ENCODE data around the gene MARK3. TPM values are rescaled to one million over a fixed set of nuclear protein-coding genes. Genes with fewer than 3 reads are reported as not detected.

The MARK3 gene
- total RNA-seq, 1 donor from 2014 or later: 99.4 TPM

GRCh38 chr14:103538291-103539055, 153.3 kb downstream of the MARK3 start:
- peaks cover 47% of the 10 kb centered on the region for H3K4me1 ChIP-seq
- intact Hi-C loops (cut with DNase I): no loop called here
- no peak overlapping the region for H3K4me3 ChIP-seq
- ATAC-seq: no peak
- no peaks in the 10 kb centered on the region for H3K27me3 ChIP-seq (ENCODE audit: low read depth)
- DNase-seq: peak; percentile 46
- TF ChIP-seq CTCF (IDR thresholded peaks at IDR 0.05): no peak
- H3K36me3 ChIP-seq: peaks cover 23% of the 10 kb centered on the region
- peak overlapping the region; percentile 86 for H3K27ac ChIP-seq
- no peaks in the 10 kb centered on the region for H3K9me3 ChIP-seq

GRCh38 chr14:103539056-103539825, 154.0 kb downstream of the MARK3 start:
- H3K27me3 ChIP-seq (ENCODE audit: low read depth): no peaks in the 10 kb centered on the region
- H3K9me3 ChIP-seq: no peaks in the 10 kb centered on the region
- H3K4me3 ChIP-seq: no peak overlapping the region
- H3K4me1 ChIP-seq: peaks cover 54% of the 10 kb centered on the region
- H3K27ac ChIP-seq: peak overlapping the region; percentile 86
- no peak for TF ChIP-seq CTCF (IDR thresholded peaks at IDR 0.05)
- ATAC-seq (no peak), DNase-seq (peak; percentile 45)
- peaks cover 19% of the 10 kb centered on the region for H3K36me3 ChIP-seq
- intact Hi-C loops (cut with DNase I): no loop called here

DNA sequence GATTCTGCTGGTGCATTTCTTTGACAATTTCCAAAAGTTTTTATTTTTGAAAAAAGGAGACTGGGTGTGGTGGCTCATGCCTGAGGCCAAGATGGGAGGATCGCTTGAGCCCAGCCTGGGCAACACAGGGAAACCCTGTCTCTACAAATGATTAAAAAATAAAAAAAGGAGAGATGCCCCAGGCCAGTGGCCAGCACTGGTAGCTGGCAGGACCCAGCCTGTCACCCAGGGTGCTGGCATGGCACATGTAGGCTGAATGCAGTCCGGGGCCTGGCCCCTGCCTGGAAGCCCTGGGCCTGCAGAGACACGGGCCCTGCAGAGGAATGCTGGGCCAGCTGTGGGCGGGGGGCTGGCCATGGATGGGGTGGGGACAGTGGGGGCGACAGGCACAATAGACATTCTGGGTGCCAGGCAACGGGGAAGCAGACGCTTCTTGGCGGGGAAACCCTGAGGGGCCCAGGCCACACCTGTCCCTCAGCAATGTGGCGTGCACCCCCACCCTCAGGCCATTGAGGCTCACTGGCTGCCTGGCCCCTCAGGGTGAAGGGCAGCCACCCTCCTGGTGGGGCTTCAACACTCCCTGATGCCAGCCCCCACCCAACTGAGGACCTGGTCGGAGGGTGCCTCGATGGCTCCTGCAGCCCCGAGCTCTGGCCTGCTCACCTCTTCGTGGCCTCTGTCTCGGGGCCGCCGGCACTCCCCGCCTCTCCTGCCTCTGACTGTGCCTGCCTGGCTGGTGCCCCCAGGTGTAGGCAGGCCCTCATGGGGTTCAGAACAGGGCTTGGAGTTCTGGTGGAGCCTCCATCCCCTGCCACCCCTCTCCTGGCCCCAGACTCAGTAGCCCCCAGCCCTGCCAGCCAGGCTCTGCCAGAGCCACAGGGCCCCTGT, 155.8 kb downstream of the MARK3 start:
- H3K27ac ChIP-seq: peak overlapping the region; percentile 86
- H3K36me3 ChIP-seq: peaks cover 4% of the 10 kb centered on the region
- no peaks in the 10 kb centered on the region for H3K9me3 ChIP-seq
- H3K4me3 ChIP-seq: no peak overlapping the region
- ATAC-seq: peak in 1 of 2 donors; percentile 7
- H3K27me3 ChIP-seq (ENCODE audit: low read depth): no peaks in the 10 kb centered on the region
- intact Hi-C loops (cut with DNase I): no loop called here
- TF ChIP-seq CTCF (IDR thresholded peaks at IDR 0.05): no peak
- peak; percentile 47 for DNase-seq
- H3K4me1 ChIP-seq: peaks cover 61% of the 10 kb centered on the region

GRCh38 chr14:103541709-103542604, 156.7 kb downstream of the MARK3 start:
- no peak overlapping the region for H3K4me3 ChIP-seq
- DNase-seq: peak; percentile 53
- H3K27ac ChIP-seq: peak overlapping the region; percentile 86
- ATAC-seq: peak; percentile 13 to 36
- H3K9me3 ChIP-seq: no peaks in the 10 kb centered on the region
- peaks cover 68% of the 10 kb centered on the region for H3K4me1 ChIP-seq
- TF ChIP-seq CTCF (IDR thresholded peaks at IDR 0.05): peak; percentile 6
- H3K36me3 ChIP-seq: no peaks in the 10 kb centered on the region
- intact Hi-C loops (cut with DNase I): no loop called here
- H3K27me3 ChIP-seq (ENCODE audit: low read depth): no peaks in the 10 kb centered on the region
